Fibroblast of lung (primary cell): ENCODE results near the gene GFPT2. TPM values are rescaled to one million over a fixed set of nuclear protein-coding genes. Genes with fewer than 3 reads are reported as not detected.

Experiments used
- DNase-seq, 2 donors: peaks; one replicate each; pipeline versions ENCODE4 v3.0.0 to v3.0.0-alpha.2; 2010; ENCODE audit warnings: low read depth in 2 of 2
- H2AFZ ChIP-seq: 2 replicates; pipeline ENCODE4 v1.5.1; 2012; ENCODE audit warnings: low read length, control low read depth, inconsistent platforms
- H3K27ac ChIP-seq: 2 replicates; pipeline ENCODE4 v1.5.1; 2011; ENCODE audit warnings: low read length, control low read depth; ENCODE audit not compliant: insufficient read depth
- H3K27me3 ChIP-seq: 2 replicates; pipeline ENCODE4 v1.5.1; 2011; ENCODE audit warnings: mild to moderate bottlenecking, low read length; ENCODE audit not compliant: control insufficient read depth, insufficient read depth
- H3K36me3 ChIP-seq: 2 replicates; pipeline ENCODE4 v1.5.1; 2011; ENCODE audit warnings: low read length; ENCODE audit not compliant: control insufficient read depth, insufficient read depth
- H3K4me1 ChIP-seq: 2 replicates; pipeline ENCODE4 v1.5.1; 2011; ENCODE audit warnings: low read length; ENCODE audit not compliant: control insufficient read depth, insufficient read depth; ENCODE audit errors: extremely low read depth
- H3K4me2 ChIP-seq: 2 replicates; pipeline ENCODE4 v1.5.1; 2011; ENCODE audit warnings: low read length, control low read depth; ENCODE audit not compliant: insufficient read depth; ENCODE audit errors: extremely low read depth
- H3K4me3 ChIP-seq, 4 experiments: fragments of 200-600 bp in 1 of 4; sonication (generic) in 1 of 4; replicated peaks in 1 of 4; 2 replicates each; pipeline ENCODE4 v1.5.1; 2011 to 2016; ENCODE audit warnings: low read length in 4 of 4, low read depth in 3 of 4, mild to moderate bottlenecking in 3 of 4, control low read depth in 2 of 4, inconsistent platforms in 1 of 4, mixed read lengths in 1 of 4; ENCODE audit not compliant: insufficient read depth in 1 of 4; ENCODE audit errors: control extremely low read depth in 1 of 4
- H3K79me2 ChIP-seq: 2 replicates; pipeline ENCODE4 v1.5.1; 2012; ENCODE audit warnings: mild to moderate bottlenecking, low read length, inconsistent platforms; ENCODE audit not compliant: control insufficient read depth, insufficient read depth
- H3K9ac ChIP-seq: 2 replicates; pipeline ENCODE4 v1.5.1; 2011; ENCODE audit warnings: mild to moderate bottlenecking, low read length, control low read depth; ENCODE audit not compliant: insufficient read depth
- H3K9me3 ChIP-seq: 2 replicates; pipeline ENCODE4 v1.5.1; 2012; ENCODE audit warnings: low read depth, low read length; ENCODE audit not compliant: control insufficient read depth, insufficient read depth
- H4K20me1 ChIP-seq: 2 replicates; pipeline ENCODE4 v1.5.1; 2011; ENCODE audit warnings: low read length; ENCODE audit not compliant: control insufficient read depth, insufficient read depth; ENCODE audit errors: extremely low read depth
- EZH2 ChIP-seq: IDR thresholded peaks from 2 replicates; pipeline ENCODE4 v1.5.1; 2012; ENCODE audit warnings: low read length, control low read depth, mild to moderate bottlenecking; ENCODE audit errors: missing control alignments
- polyA plus RNA-seq, 2 donors: library from polyadenylated mRNA; depleted of rRNA in 1 of 2; stranded (reverse) in 1 of 2; unstranded in 1 of 2; fragments of >200 nt; gene quantifications; 2 replicates each; pipeline ENCODE4 v1.2.1, GENCODE V29; 2011 to 2012; ENCODE audit warnings: missing spikeins in 1 of 2
- total RNA-seq: library from RNA; depleted of rRNA; stranded (reverse); fragments of >200 nt; gene quantifications from 2 replicates; pipeline ENCODE4 v1.2.1, GENCODE V29; 2014
- TF ChIP-seq, protein P1 (sequence below), 2 donors: IDR thresholded peaks in 1 of 2; conservative IDR thresholded peaks in 1 of 2; 1 replicate in 1 of 2; 2 replicates in 1 of 2; pipeline ENCODE4 v1.5.1; 2011 to 2012; ENCODE audit warnings: low read length in 2 of 2, control low read depth in 1 of 2, inconsistent platforms in 1 of 2, low read depth in 1 of 2, mild to moderate bottlenecking in 1 of 2

Gene GFPT2
- total and polyA plus RNA-seq, 2 donors (not counting 1 experiment from before 2014, with no cell fraction given) = 6.1 to 19.3 TPM

DNA sequence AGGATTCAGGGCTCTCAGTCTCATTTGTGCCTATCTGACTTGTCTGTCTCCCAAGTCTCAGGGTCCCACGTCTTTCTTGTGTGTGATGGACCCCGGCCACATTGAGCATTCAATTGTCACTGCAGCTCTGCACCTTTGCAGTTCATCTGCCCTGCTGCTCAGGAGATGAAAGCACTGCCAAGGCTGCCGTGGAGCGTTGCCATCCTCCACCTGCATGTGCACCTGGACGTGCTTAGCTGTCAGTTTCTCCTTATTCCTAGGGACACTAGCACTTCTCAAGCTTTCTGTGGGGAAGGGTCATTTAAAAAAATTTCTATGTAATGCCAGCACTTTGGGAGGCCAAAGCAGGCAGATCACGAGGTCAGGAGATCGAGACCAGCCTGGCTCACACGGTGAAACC is 22.8 kb upstream of the GFPT2 start:
- DNase-seq = no peak
- no peak overlapping the region for H3K4me3 ChIP-seq

DNA sequence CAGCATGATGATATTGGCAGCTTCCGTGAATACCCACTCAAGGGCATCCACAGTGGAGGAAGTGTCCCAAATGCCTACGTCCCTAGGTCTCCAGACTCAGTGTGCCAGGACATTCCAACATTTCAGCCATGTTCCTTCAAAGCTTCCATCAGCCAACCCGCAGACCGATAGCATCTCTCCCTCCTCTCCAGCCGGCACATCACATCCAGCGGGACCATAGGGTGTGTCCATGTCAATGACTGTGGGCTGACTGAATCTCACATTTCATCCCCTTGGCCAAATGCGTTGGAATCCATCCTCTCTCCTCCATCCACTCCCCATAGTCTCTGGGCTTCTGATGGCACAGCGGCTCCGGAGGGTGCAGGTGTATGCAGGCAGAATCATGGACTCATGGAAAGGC is 22.2 kb upstream of the GFPT2 start:
- H3K4me3 ChIP-seq = no peak overlapping the region
- no peak overlapping the region for H2AFZ ChIP-seq
- no peak overlapping the region for H3K9ac ChIP-seq
- no peaks in the 10 kb centered on the region for H3K79me2 ChIP-seq
- no peaks in the 10 kb centered on the region for H4K20me1 ChIP-seq
- H3K27me3 ChIP-seq = no peaks in the 10 kb centered on the region
- no peak overlapping the region for H3K27ac ChIP-seq
- H3K4me1 ChIP-seq = no peaks in the 10 kb centered on the region
- H3K4me2 ChIP-seq = no peak overlapping the region
- H3K36me3 ChIP-seq = no peaks in the 10 kb centered on the region
- no peak for DNase-seq
- TF ChIP-seq, protein P1, sequence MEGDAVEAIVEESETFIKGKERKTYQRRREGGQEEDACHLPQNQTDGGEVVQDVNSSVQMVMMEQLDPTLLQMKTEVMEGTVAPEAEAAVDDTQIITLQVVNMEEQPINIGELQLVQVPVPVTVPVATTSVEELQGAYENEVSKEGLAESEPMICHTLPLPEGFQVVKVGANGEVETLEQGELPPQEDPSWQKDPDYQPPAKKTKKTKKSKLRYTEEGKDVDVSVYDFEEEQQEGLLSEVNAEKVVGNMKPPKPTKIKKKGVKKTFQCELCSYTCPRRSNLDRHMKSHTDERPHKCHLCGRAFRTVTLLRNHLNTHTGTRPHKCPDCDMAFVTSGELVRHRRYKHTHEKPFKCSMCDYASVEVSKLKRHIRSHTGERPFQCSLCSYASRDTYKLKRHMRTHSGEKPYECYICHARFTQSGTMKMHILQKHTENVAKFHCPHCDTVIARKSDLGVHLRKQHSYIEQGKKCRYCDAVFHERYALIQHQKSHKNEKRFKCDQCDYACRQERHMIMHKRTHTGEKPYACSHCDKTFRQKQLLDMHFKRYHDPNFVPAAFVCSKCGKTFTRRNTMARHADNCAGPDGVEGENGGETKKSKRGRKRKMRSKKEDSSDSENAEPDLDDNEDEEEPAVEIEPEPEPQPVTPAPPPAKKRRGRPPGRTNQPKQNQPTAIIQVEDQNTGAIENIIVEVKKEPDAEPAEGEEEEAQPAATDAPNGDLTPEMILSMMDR (conservative IDR thresholded peaks at IDR 0.05 in 1 of 2, IDR thresholded peaks at IDR 0.05 in 1 of 2; ENCODE audit: low read depth in 1 of 2, low read length in 2 of 2) = no peak
- TF ChIP-seq EZH2 = no peak
- no peaks in the 10 kb centered on the region for H3K9me3 ChIP-seq

More for the DNA sequence above, 22.8 kb upstream of the GFPT2 start:
- H3K9me3 ChIP-seq = no peaks in the 10 kb centered on the region
- no peaks in the 10 kb centered on the region for H3K27me3 ChIP-seq
- H3K4me2 ChIP-seq = no peak overlapping the region
- H2AFZ ChIP-seq = no peak overlapping the region
- no peak for TF ChIP-seq EZH2
- TF ChIP-seq, protein P1 (conservative IDR thresholded peaks at IDR 0.05 in 1 of 2, IDR thresholded peaks at IDR 0.05 in 1 of 2; ENCODE audit: low read depth in 1 of 2, low read length in 2 of 2) = no peak
- no peak overlapping the region for H3K9ac ChIP-seq
- H3K27ac ChIP-seq = no peak overlapping the region
- H3K4me1 ChIP-seq = no peaks in the 10 kb centered on the region
- H3K36me3 ChIP-seq = no peaks in the 10 kb centered on the region
- H4K20me1 ChIP-seq = no peaks in the 10 kb centered on the region
- no peaks in the 10 kb centered on the region for H3K79me2 ChIP-seq

DNA sequence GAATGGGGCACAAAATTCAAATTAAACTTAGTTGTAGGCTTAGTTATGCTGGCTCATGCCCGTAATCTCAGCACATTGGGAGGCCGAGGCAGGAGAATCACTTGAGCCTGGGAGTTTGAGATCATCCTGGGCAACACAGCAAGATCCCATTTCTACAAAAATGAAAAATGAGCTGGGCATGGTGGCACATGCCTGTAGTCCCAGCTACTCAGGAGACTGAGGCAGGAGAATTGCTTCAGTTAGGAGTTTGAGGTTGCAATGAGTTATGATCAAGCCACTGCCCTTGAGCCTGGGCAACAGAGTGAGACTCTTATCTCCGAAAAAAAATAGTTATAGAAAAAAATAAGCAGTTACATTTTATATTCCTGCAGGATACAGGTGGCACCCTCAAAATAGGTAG is 20.7 kb upstream of the GFPT2 start:
- DNase-seq = no peak

More for the DNA sequence above, 20.7 kb upstream of the GFPT2 start:
- Histone ChIP-seq H3K27me3 (no peaks in the 10 kb centered on the region), H3K27ac (no peak overlapping the region), H3K9ac (no peak overlapping the region), H3K79me2 (no peaks in the 10 kb centered on the region), H3K4me2 (no peak overlapping the region), H4K20me1 (no peaks in the 10 kb centered on the region), H3K36me3 (no peaks in the 10 kb centered on the region), H3K4me1 (no peaks in the 10 kb centered on the region), H3K9me3 (no peaks in the 10 kb centered on the region), H3K4me3 (no peak overlapping the region), H2AFZ (no peak overlapping the region)
- TF ChIP-seq EZH2 = no peak
- TF ChIP-seq, protein P1 (conservative IDR thresholded peaks at IDR 0.05 in 1 of 2, IDR thresholded peaks at IDR 0.05 in 1 of 2; ENCODE audit: low read depth in 1 of 2, low read length in 2 of 2) = no peak
